Natural killer cell (primary cell): ENCODE measurements around the gene FOCAD. TPM values are rescaled to one million over a fixed set of nuclear protein-coding genes. Genes with fewer than 3 reads are reported as not detected.

ENCODE experiments used
- ATAC-seq, 3 donors: fragments of 150-1000 bp in 2 of 3; fragments of 200-7000 bp in 1 of 3; cut with Tn5 transposase; 1 replicate in 1 of 3; 2 replicates in 2 of 3; pipeline ENCODE4 v1.10.0; 2021; ENCODE audit warnings: mild to moderate bottlenecking in 2 of 3, moderate library complexity in 2 of 3
- DNase-seq, 2 donors: peaks; one replicate each; pipeline versions ENCODE4 v3.0.0 to v3.0.0-alpha.2; 2013 to 2021; ENCODE audit warnings: mixed read lengths in 1 of 2
- H3K27ac ChIP-seq: one replicate; pipeline ENCODE4 v1.5.1; 2013; ENCODE audit warnings: mild to moderate bottlenecking, low read length
- H3K27me3 ChIP-seq: one replicate; pipeline ENCODE4 v1.6.1; 2013; ENCODE audit warnings: low read length; ENCODE audit not compliant: control insufficient read depth, insufficient read depth
- H3K36me3 ChIP-seq: one replicate; pipeline ENCODE4 v1.6.1; 2013; ENCODE audit warnings: low read length; ENCODE audit not compliant: control insufficient read depth, insufficient read depth
- H3K4me1 ChIP-seq: one replicate; pipeline ENCODE4 v1.6.1; 2013; ENCODE audit warnings: low read length; ENCODE audit not compliant: control insufficient read depth, insufficient read depth
- H3K4me3 ChIP-seq: one replicate; pipeline ENCODE4 v1.5.1; 2013; ENCODE audit warnings: low read length
- H3K9me3 ChIP-seq: one replicate; pipeline ENCODE4 v1.6.1; 2013; ENCODE audit warnings: low read length; ENCODE audit not compliant: control insufficient read depth, insufficient read depth
- H3K27ac Mint-ChIP-seq, 2 donors: one replicate each; pipeline ENCODE4 v1.8.0; 2022; ENCODE audit warnings: mild to moderate bottlenecking in 2 of 2, mixed read lengths in 2 of 2, moderate library complexity in 1 of 2
- H3K27me3 Mint-ChIP-seq, 2 donors: one replicate each; pipeline ENCODE4 v1.8.0; 2022; ENCODE audit warnings: low read depth in 2 of 2, mixed read lengths in 2 of 2
- H3K36me3 Mint-ChIP-seq: one replicate; pipeline ENCODE4 v1.8.0; 2022; ENCODE audit warnings: mixed read lengths
- H3K4me1 Mint-ChIP-seq, 2 donors: one replicate each; pipeline ENCODE4 v1.8.0; 2022; ENCODE audit warnings: mixed read lengths in 2 of 2
- H3K4me3 Mint-ChIP-seq: one replicate; pipeline ENCODE4 v1.8.0; 2022; ENCODE audit warnings: mild to moderate bottlenecking, moderate library complexity, mixed read lengths
- H3K9me3 Mint-ChIP-seq, 2 donors: one replicate each; pipeline ENCODE4 v1.8.0; 2022; ENCODE audit warnings: mixed read lengths in 2 of 2
- CTCF ChIP-seq: fragments of 200-600 bp; IDR thresholded peaks from one replicate; pipeline ENCODE4 v1.8.0; 2022; ENCODE audit warnings: antibody characterized with exemption
- WGBS: methylation state at CpG from one replicate; pipeline ENCODE4 v1.1.7; 2013; ENCODE audit warnings: missing lambda C conversion rate; ENCODE audit not compliant: insufficient coverage; 5-methylcytosine and 5-hydroxymethylcytosine counted together
- intact Hi-C: fragments of 100-400 bp; cut with micrococcal nuclease; formaldehyde crosslinking; loops from one replicate; pipeline ENCODE4 v1.14.2; 2022
- total RNA-seq, 4 donors: library from RNA; stranded (reverse); fragments of 120-200 nt in 1 of 4; gene quantifications; one replicate each; pipeline versions ENCODE4 v1.2.3 to v1.2.4, GENCODE V29; 2013 to 2022

The FOCAD gene
- total RNA-seq, 3 donors from 2014 or later (not counting 1 experiment from before 2014, with no cell fraction given) = 15.1 to 27.6 (median 18.8) TPM

- ATAC-seq = no peak
- no peak overlapping the region for H3K4me3 Mint-ChIP-seq
- H3K9me3 ChIP-seq = no peaks in the 10 kb centered on the region
- H3K9me3 Mint-ChIP-seq = peaks cover 0 to 2% of the 10 kb centered on the region in 2 donors
- H3K4me1 ChIP-seq = no peaks in the 10 kb centered on the region
- H3K27me3 ChIP-seq = no peaks in the 10 kb centered on the region
- no peak overlapping the region for H3K27ac ChIP-seq
- peaks cover 2% of the 10 kb centered on the region for H3K36me3 ChIP-seq
- WGBS = 99% methylated on average over 3 of the region's 3 CpGs
- DNase-seq = no peak
- H3K4me1 Mint-ChIP-seq = no peaks in the 10 kb centered on the region
- no peak overlapping the region for H3K4me3 ChIP-seq
- H3K27me3 Mint-ChIP-seq = no peaks in the 10 kb centered on the region
- peaks cover 16% of the 10 kb centered on the region for H3K36me3 Mint-ChIP-seq
- intact Hi-C loops = no loop called here
- TF ChIP-seq CTCF = no peak
- H3K27ac Mint-ChIP-seq = no peak overlapping the region
Observed at GRCh38 chr9:20837166-20837565, 153.1 kb downstream of the FOCAD start.

GRCh38 chr9:20838218-20838617 is 154.2 kb downstream of the FOCAD start:
- Histone ChIP-seq H3K27ac (no peak overlapping the region), H3K9me3 (no peaks in the 10 kb centered on the region), H3K27me3 (no peaks in the 10 kb centered on the region), H3K36me3 (peaks cover 2% of the 10 kb centered on the region), H3K4me3 (no peak overlapping the region), H3K4me1 (no peaks in the 10 kb centered on the region)
- TF ChIP-seq CTCF = no peak
- H3K27me3 Mint-ChIP-seq = no peaks in the 10 kb centered on the region
- H3K4me1 Mint-ChIP-seq = peaks cover 0 to under 1% of the 10 kb centered on the region in 2 donors
- H3K36me3 Mint-ChIP-seq = peaks cover 22% of the 10 kb centered on the region
- ATAC-seq = no peak
- H3K4me3 Mint-ChIP-seq = no peak overlapping the region
- H3K27ac Mint-ChIP-seq = no peak overlapping the region
- peaks cover 0 to 5% of the 10 kb centered on the region in 2 donors for H3K9me3 Mint-ChIP-seq
- no peak for DNase-seq
- intact Hi-C loops = no loop called here
- WGBS = 89% methylated on average over 1 of the region's 1 CpG

- intact Hi-C loops = no loop called here
- no peaks in the 10 kb centered on the region for H3K36me3 ChIP-seq
- no CpG with 5 or more reads among the region's 2 CpGs for WGBS
- H3K4me1 Mint-ChIP-seq = peaks cover 5% of the 10 kb centered on the region in 2 donors
- no peak overlapping the region for H3K27ac ChIP-seq
- no peaks in the 10 kb centered on the region for H3K9me3 ChIP-seq
- peaks cover 0 to 5% of the 10 kb centered on the region in 2 donors for H3K9me3 Mint-ChIP-seq
- H3K4me3 ChIP-seq = no peak overlapping the region
- no peak for DNase-seq
- H3K27me3 ChIP-seq = no peaks in the 10 kb centered on the region
- no peak for TF ChIP-seq CTCF
- peaks cover 22% of the 10 kb centered on the region for H3K36me3 Mint-ChIP-seq
- no peak for ATAC-seq
- H3K27ac Mint-ChIP-seq = no peak overlapping the region
- H3K27me3 Mint-ChIP-seq = no peaks in the 10 kb centered on the region
- H3K4me1 ChIP-seq = no peaks in the 10 kb centered on the region
- no peak overlapping the region for H3K4me3 Mint-ChIP-seq
Observed at GRCh38 chr9:20844916-20845315, 160.9 kb downstream of the FOCAD start.

GRCh38 chr9:20848490-20848889 is 164.4 kb downstream of the FOCAD start:
- Histone ChIP-seq H3K4me3 (no peak overlapping the region), H3K4me1 (no peaks in the 10 kb centered on the region), H3K9me3 (no peaks in the 10 kb centered on the region), H3K36me3 (no peaks in the 10 kb centered on the region), H3K27ac (no peak overlapping the region), H3K27me3 (no peaks in the 10 kb centered on the region)
- Mint-ChIP-seq H3K27me3 (no peaks in the 10 kb centered on the region), H3K9me3 (no peaks in the 10 kb centered on the region), H3K27ac (peak overlapping the region in 1 of 2 donors; percentile 12), H3K4me3 (no peak overlapping the region), H3K4me1 (peaks cover 2 to 5% of the 10 kb centered on the region in 2 donors), H3K36me3 (no peaks in the 10 kb centered on the region)
- DNase-seq (no peak), ATAC-seq (no peak)
- intact Hi-C loops = no loop called here
- 17% methylated on average over 1 of the region's 2 CpGs for WGBS
- TF ChIP-seq CTCF = no peak
